ENCODE measurements around the gene SDSL. TPM values are rescaled to one million over a fixed set of nuclear protein-coding genes. Genes with fewer than 3 reads are reported as not detected.

The SDSL gene
- total and polyA plus RNA-seq, 2 experiments from 2014 or later: not detected

DNA sequence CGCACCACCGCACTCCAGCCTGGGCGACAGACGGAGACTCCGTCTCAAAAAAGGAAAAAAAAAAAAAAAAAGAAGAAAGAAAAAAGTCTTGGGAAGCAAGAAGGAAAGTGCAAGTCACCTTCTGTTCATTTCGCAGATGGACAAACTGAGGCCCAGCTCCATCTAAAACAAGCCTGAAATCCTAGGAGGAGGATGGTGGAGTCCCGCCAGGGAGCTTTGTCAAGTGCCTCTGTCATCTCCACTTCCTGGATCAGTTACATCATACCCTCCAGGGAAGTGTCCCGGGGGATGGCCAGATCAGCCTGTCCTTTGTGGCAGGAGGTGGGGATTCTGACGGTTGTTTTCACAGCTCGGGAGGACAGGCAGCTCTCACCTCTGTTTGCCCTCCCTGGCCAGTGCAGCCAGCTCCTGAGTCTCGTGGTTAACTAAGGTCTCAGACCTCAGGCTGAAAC is 8.7 kb upstream of the SDSL start:
- Histone ChIP-seq H3F3A (replicated peaks; ENCODE audit: low read depth) (no peaks in the 10 kb centered on the region), H3K4me1 (ENCODE audit: insufficient read depth) (no peaks in the 10 kb centered on the region), H3K4me3 (no peak overlapping the region), H3K27me3 (ENCODE audit: insufficient read depth) (no peaks in the 10 kb centered on the region), H3K79me2 (replicated peaks; ENCODE audit: insufficient read depth) (no peaks in the 10 kb centered on the region), H2AFZ (no peak overlapping the region), H3K27ac (ENCODE audit: low read depth) (no peak overlapping the region), H3K4me2 (no peak overlapping the region), H4K20me1 (replicated peaks; ENCODE audit: insufficient read depth) (no peaks in the 10 kb centered on the region), H3K9me2 (ENCODE audit: insufficient read depth) (no peaks in the 10 kb centered on the region), H3K36me3 (ENCODE audit: insufficient read depth) (no peaks in the 10 kb centered on the region)
- DNase-seq (ENCODE audit: low spot score): no peak
- Mint-ChIP-seq H3K9me3 (no peaks in the 10 kb centered on the region), H3K4me1 (peaks cover 8% of the 10 kb centered on the region; the same call in 2 of the 3 replicates), H3K27me3 (ENCODE audit: insufficient read depth, low read depth, poor library complexity) (peaks cover 12% of the 10 kb centered on the region), H3K4me3 (no peak overlapping the region), H3K36me3 (ENCODE audit: low read depth) (no peaks in the 10 kb centered on the region), H3K27ac (no peak overlapping the region)
- TF ChIP-seq STAT1 (IDR thresholded peaks at IDR 0.05; ENCODE audit: unreplicated experiment): no peak
- no peak for TF ChIP-seq POLR2AphosphoS5 (IDR thresholded peaks at IDR 0.05; ENCODE audit: low read depth)
- TF ChIP-seq CREB1 (CRISPR knock-in tag; IDR thresholded peaks at IDR 0.05; ENCODE audit: low read depth): no peak
- TF ChIP-seq, protein P1, sequence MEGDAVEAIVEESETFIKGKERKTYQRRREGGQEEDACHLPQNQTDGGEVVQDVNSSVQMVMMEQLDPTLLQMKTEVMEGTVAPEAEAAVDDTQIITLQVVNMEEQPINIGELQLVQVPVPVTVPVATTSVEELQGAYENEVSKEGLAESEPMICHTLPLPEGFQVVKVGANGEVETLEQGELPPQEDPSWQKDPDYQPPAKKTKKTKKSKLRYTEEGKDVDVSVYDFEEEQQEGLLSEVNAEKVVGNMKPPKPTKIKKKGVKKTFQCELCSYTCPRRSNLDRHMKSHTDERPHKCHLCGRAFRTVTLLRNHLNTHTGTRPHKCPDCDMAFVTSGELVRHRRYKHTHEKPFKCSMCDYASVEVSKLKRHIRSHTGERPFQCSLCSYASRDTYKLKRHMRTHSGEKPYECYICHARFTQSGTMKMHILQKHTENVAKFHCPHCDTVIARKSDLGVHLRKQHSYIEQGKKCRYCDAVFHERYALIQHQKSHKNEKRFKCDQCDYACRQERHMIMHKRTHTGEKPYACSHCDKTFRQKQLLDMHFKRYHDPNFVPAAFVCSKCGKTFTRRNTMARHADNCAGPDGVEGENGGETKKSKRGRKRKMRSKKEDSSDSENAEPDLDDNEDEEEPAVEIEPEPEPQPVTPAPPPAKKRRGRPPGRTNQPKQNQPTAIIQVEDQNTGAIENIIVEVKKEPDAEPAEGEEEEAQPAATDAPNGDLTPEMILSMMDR (conservative IDR thresholded peaks at IDR 0.05; ENCODE audit: low read depth in 2 of 2): no peak
- TF ChIP-seq, protein P2, sequence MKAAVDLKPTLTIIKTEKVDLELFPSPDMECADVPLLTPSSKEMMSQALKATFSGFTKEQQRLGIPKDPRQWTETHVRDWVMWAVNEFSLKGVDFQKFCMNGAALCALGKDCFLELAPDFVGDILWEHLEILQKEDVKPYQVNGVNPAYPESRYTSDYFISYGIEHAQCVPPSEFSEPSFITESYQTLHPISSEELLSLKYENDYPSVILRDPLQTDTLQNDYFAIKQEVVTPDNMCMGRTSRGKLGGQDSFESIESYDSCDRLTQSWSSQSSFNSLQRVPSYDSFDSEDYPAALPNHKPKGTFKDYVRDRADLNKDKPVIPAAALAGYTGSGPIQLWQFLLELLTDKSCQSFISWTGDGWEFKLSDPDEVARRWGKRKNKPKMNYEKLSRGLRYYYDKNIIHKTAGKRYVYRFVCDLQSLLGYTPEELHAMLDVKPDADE (IDR thresholded peaks at IDR 0.05): no peak
- TF ChIP-seq, protein P3, sequence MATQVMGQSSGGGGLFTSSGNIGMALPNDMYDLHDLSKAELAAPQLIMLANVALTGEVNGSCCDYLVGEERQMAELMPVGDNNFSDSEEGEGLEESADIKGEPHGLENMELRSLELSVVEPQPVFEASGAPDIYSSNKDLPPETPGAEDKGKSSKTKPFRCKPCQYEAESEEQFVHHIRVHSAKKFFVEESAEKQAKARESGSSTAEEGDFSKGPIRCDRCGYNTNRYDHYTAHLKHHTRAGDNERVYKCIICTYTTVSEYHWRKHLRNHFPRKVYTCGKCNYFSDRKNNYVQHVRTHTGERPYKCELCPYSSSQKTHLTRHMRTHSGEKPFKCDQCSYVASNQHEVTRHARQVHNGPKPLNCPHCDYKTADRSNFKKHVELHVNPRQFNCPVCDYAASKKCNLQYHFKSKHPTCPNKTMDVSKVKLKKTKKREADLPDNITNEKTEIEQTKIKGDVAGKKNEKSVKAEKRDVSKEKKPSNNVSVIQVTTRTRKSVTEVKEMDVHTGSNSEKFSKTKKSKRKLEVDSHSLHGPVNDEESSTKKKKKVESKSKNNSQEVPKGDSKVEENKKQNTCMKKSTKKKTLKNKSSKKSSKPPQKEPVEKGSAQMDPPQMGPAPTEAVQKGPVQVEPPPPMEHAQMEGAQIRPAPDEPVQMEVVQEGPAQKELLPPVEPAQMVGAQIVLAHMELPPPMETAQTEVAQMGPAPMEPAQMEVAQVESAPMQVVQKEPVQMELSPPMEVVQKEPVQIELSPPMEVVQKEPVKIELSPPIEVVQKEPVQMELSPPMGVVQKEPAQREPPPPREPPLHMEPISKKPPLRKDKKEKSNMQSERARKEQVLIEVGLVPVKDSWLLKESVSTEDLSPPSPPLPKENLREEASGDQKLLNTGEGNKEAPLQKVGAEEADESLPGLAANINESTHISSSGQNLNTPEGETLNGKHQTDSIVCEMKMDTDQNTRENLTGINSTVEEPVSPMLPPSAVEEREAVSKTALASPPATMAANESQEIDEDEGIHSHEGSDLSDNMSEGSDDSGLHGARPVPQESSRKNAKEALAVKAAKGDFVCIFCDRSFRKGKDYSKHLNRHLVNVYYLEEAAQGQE (IDR thresholded peaks at IDR 0.05; ENCODE audit: unreplicated experiment): no peak
- TF ChIP-seq EZH2phosphoT487 (IDR thresholded peaks at IDR 0.05; ENCODE audit: unreplicated experiment): no peak
- TF ChIP-seq ZNF331 (CRISPR knock-in tag; IDR thresholded peaks at IDR 0.05; ENCODE audit: low read depth): no peak
- no peak for TF ChIP-seq JUNB (IDR thresholded peaks at IDR 0.05; ENCODE audit: unreplicated experiment)
- TF ChIP-seq EZH2 (IDR thresholded peaks at IDR 0.05; ENCODE audit: low read depth, unreplicated experiment): no peak
- no peak for TF ChIP-seq ZNF114 (CRISPR knock-in tag; IDR thresholded peaks at IDR 0.05)
- no peak for TF ChIP-seq NANOG (IDR thresholded peaks at IDR 0.05; ENCODE audit: borderline replicate concordance)
- TF ChIP-seq, protein P4, sequence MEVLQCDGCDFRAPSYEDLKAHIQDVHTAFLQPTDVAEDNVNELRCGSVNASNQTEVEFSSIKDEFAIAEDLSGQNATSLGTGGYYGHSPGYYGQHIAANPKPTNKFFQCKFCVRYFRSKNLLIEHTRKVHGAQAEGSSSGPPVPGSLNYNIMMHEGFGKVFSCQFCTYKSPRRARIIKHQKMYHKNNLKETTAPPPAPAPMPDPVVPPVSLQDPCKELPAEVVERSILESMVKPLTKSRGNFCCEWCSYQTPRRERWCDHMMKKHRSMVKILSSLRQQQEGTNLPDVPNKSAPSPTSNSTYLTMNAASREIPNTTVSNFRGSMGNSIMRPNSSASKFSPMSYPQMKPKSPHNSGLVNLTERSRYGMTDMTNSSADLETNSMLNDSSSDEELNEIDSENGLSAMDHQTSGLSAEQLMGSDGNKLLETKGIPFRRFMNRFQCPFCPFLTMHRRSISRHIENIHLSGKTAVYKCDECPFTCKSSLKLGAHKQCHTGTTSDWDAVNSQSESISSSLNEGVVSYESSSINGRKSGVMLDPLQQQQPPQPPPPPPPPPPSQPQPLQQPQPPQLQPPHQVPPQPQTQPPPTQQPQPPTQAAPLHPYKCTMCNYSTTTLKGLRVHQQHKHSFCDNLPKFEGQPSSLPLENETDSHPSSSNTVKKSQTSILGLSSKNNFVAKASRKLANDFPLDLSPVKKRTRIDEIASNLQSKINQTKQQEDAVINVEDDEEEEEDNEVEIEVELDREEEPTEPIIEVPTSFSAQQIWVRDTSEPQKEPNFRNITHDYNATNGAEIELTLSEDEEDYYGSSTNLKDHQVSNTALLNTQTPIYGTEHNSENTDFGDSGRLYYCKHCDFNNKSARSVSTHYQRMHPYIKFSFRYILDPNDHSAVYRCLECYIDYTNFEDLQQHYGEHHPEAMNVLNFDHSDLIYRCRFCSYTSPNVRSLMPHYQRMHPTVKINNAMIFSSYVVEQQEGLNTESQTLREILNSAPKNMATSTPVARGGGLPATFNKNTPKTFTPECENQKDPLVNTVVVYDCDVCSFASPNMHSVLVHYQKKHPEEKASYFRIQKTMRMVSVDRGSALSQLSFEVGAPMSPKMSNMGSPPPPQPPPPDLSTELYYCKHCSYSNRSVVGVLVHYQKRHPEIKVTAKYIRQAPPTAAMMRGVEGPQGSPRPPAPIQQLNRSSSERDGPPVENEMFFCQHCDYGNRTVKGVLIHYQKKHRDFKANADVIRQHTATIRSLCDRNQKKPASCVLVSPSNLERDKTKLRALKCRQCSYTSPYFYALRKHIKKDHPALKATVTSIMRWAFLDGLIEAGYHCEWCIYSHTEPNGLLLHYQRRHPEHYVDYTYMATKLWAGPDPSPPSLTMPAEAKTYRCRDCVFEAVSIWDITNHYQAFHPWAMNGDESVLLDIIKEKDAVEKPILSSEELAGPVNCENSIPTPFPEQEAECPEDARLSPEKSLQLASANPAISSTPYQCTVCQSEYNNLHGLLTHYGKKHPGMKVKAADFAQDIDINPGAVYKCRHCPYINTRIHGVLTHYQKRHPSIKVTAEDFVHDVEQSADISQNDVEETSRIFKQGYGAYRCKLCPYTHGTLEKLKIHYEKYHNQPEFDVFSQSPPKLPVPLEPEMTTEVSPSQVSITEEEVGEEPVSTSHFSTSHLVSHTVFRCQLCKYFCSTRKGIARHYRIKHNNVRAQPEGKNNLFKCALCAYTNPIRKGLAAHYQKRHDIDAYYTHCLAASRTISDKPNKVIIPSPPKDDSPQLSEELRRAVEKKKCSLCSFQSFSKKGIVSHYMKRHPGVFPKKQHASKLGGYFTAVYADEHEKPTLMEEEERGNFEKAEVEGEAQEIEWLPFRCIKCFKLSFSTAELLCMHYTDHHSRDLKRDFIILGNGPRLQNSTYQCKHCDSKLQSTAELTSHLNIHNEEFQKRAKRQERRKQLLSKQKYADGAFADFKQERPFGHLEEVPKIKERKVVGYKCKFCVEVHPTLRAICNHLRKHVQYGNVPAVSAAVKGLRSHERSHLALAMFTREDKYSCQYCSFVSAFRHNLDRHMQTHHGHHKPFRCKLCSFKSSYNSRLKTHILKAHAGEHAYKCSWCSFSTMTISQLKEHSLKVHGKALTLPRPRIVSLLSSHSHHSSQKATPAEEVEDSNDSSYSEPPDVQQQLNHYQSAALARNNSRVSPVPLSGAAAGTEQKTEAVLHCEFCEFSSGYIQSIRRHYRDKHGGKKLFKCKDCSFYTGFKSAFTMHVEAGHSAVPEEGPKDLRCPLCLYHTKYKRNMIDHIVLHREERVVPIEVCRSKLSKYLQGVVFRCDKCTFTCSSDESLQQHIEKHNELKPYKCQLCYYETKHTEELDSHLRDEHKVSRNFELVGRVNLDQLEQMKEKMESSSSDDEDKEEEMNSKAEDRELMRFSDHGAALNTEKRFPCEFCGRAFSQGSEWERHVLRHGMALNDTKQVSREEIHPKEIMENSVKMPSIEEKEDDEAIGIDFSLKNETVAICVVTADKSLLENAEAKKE (CRISPR knock-in tag; IDR thresholded peaks at IDR 0.05): no peak
- no peak; the same call in 2 of the 3 replicates for ATAC-seq

Data from GM23338 (cell line).